Activated naive CD8-positive, alpha-beta T cell treated with anti-CD3 and anti-CD28 coated beads for 36 hours (primary cell): Measurements from ENCODE around the gene SPATA16. TPM values are rescaled to one million over a fixed set of nuclear protein-coding genes. Genes with fewer than 3 reads are reported as not detected.
"Not testable (repeated sequence)": the region's sequence is repeated elsewhere in the genome, so short reads cannot be mapped to it uniquely, and the experiment has no call there.

Experiments used
- DNase-seq: peaks from one replicate; pipeline ENCODE4 v3.0.0; 2021
- H3K27ac Mint-ChIP-seq: one replicate; pipeline ENCODE4 v1.8.0; 2022; ENCODE audit warnings: mild to moderate bottlenecking, moderate library complexity, mixed read lengths
- H3K27me3 Mint-ChIP-seq: one replicate; pipeline ENCODE4 v1.8.0; 2022; ENCODE audit warnings: mild to moderate bottlenecking, mixed read lengths
- H3K36me3 Mint-ChIP-seq: one replicate; pipeline ENCODE4 v1.8.0; 2021; ENCODE audit warnings: mild to moderate bottlenecking, mixed read lengths
- H3K4me1 Mint-ChIP-seq: one replicate; pipeline ENCODE4 v1.8.0; 2021; ENCODE audit warnings: mixed read lengths
- H3K4me3 Mint-ChIP-seq: one replicate; pipeline ENCODE4 v1.8.0; 2022; ENCODE audit warnings: mild to moderate bottlenecking, moderate library complexity, mixed read lengths
- H3K9me3 Mint-ChIP-seq: one replicate; pipeline ENCODE4 v1.8.0; 2022; ENCODE audit warnings: mixed read lengths
- total RNA-seq, 2 experiments: library from RNA; stranded (reverse); gene quantifications; one replicate each; pipeline ENCODE4 v1.2.3, GENCODE V29; 2021

The SPATA16 gene
- total RNA-seq, 2 experiments from 2014 or later: not detected

GRCh38 chr3:172869784-172870518, 271.1 kb downstream of the SPATA16 start:
- H3K27ac Mint-ChIP-seq: no peak overlapping the region

GRCh38 chr3:172869368-172869771, 271.7 kb downstream of the SPATA16 start:
- no peaks in the 10 kb centered on the region for H3K27me3 Mint-ChIP-seq
- no peaks in the 10 kb centered on the region for H3K9me3 Mint-ChIP-seq
- no peaks in the 10 kb centered on the region for H3K4me1 Mint-ChIP-seq
- H3K27ac Mint-ChIP-seq: no peak overlapping the region
- no peak overlapping the region for H3K4me3 Mint-ChIP-seq
- H3K36me3 Mint-ChIP-seq: peaks cover 1% of the 10 kb centered on the region
- no peak for DNase-seq

More at GRCh38 chr3:172869784-172870518, 271.1 kb downstream of the SPATA16 start:
- Mint-ChIP-seq H3K9me3 (no peaks in the 10 kb centered on the region), H3K27me3 (no peaks in the 10 kb centered on the region), H3K36me3 (peaks cover 1% of the 10 kb centered on the region), H3K4me1 (no peaks in the 10 kb centered on the region), H3K4me3 (no peak overlapping the region)
- DNase-seq: no peak

GRCh38 chr3:172868582-172869200, 272.3 kb downstream of the SPATA16 start:
- DNase-seq: no peak
- H3K36me3 Mint-ChIP-seq: peaks cover 1% of the 10 kb centered on the region
- H3K27ac Mint-ChIP-seq: no peak overlapping the region
- H3K27me3 Mint-ChIP-seq: no peaks in the 10 kb centered on the region
- H3K4me3 Mint-ChIP-seq: no peak overlapping the region
- H3K9me3 Mint-ChIP-seq: no peaks in the 10 kb centered on the region
- H3K4me1 Mint-ChIP-seq: no peaks in the 10 kb centered on the region

- not testable (repeated sequence) for H3K27ac Mint-ChIP-seq, DNase-seq, H3K4me1 Mint-ChIP-seq, H3K36me3 Mint-ChIP-seq, H3K27me3 Mint-ChIP-seq, H3K4me3 Mint-ChIP-seq, H3K9me3 Mint-ChIP-seq
These were observed 274.2 kb downstream of the SPATA16 start for GRCh38 chr3:172866726-172867350.

GRCh38 chr3:172859041-172859440, 282.0 kb downstream of the SPATA16 start:
- no peaks in the 10 kb centered on the region for H3K27me3 Mint-ChIP-seq
- H3K36me3 Mint-ChIP-seq: no peaks in the 10 kb centered on the region
- DNase-seq: no peak
- H3K4me3 Mint-ChIP-seq: no peak overlapping the region
- H3K27ac Mint-ChIP-seq: no peak overlapping the region
- no peaks in the 10 kb centered on the region for H3K4me1 Mint-ChIP-seq
- no peaks in the 10 kb centered on the region for H3K9me3 Mint-ChIP-seq

- Mint-ChIP-seq H3K36me3 (no peaks in the 10 kb centered on the region), H3K4me3 (no peak overlapping the region), H3K27me3 (no peaks in the 10 kb centered on the region), H3K27ac (no peak overlapping the region), H3K4me1 (no peaks in the 10 kb centered on the region), H3K9me3 (no peaks in the 10 kb centered on the region)
- DNase-seq: no peak
These were observed 284.0 kb downstream of the SPATA16 start for GRCh38 chr3:172856795-172857742.

GRCh38 chr3:172855037-172855436, 286.0 kb downstream of the SPATA16 start:
- H3K4me1 Mint-ChIP-seq: no peaks in the 10 kb centered on the region
- H3K4me3 Mint-ChIP-seq: no peak overlapping the region
- H3K36me3 Mint-ChIP-seq: no peaks in the 10 kb centered on the region
- H3K27me3 Mint-ChIP-seq: peaks cover 2% of the 10 kb centered on the region
- H3K27ac Mint-ChIP-seq: no peak overlapping the region
- no peaks in the 10 kb centered on the region for H3K9me3 Mint-ChIP-seq
- no peak for DNase-seq

- no peaks in the 10 kb centered on the region for H3K4me1 Mint-ChIP-seq
- H3K4me3 Mint-ChIP-seq: no peak overlapping the region
- H3K27me3 Mint-ChIP-seq: peaks cover 6% of the 10 kb centered on the region
- no peaks in the 10 kb centered on the region for H3K36me3 Mint-ChIP-seq
- H3K9me3 Mint-ChIP-seq: no peaks in the 10 kb centered on the region
- no peak overlapping the region for H3K27ac Mint-ChIP-seq
- no peak for DNase-seq
These were observed 286.9 kb downstream of the SPATA16 start for GRCh38 chr3:172853921-172854666.

GRCh38 chr3:172853005-172853404, 288.0 kb downstream of the SPATA16 start:
- Mint-ChIP-seq H3K27me3 (peaks cover 6% of the 10 kb centered on the region), H3K36me3 (no peaks in the 10 kb centered on the region)
- DNase-seq: no peak

GRCh38 chr3:172848910-172849309, 292.1 kb downstream of the SPATA16 start:
- Mint-ChIP-seq H3K27me3 (peaks cover 6% of the 10 kb centered on the region), H3K27ac (no peak overlapping the region), H3K4me3 (no peak overlapping the region), H3K4me1 (peaks cover 3% of the 10 kb centered on the region), H3K36me3 (no peaks in the 10 kb centered on the region), H3K9me3 (no peaks in the 10 kb centered on the region)
- DNase-seq: no peak

More at GRCh38 chr3:172853005-172853404, 288.0 kb downstream of the SPATA16 start:
- Mint-ChIP-seq H3K9me3 (no peaks in the 10 kb centered on the region), H3K4me1 (no peaks in the 10 kb centered on the region), H3K27ac (no peak overlapping the region), H3K4me3 (no peak overlapping the region)

GRCh38 chr3:172847292-172847691, 293.7 kb downstream of the SPATA16 start:
- Mint-ChIP-seq H3K4me3 (no peak overlapping the region), H3K27me3 (peaks cover 6% of the 10 kb centered on the region), H3K36me3 (no peaks in the 10 kb centered on the region), H3K9me3 (no peaks in the 10 kb centered on the region), H3K27ac (no peak overlapping the region), H3K4me1 (peaks cover 3% of the 10 kb centered on the region)
- DNase-seq: no peak

- H3K4me1 Mint-ChIP-seq: peaks cover 3% of the 10 kb centered on the region
- no peak overlapping the region for H3K27ac Mint-ChIP-seq
- H3K4me3 Mint-ChIP-seq: no peak overlapping the region
- no peak for DNase-seq
- H3K9me3 Mint-ChIP-seq: no peaks in the 10 kb centered on the region
- H3K27me3 Mint-ChIP-seq: peaks cover 6% of the 10 kb centered on the region
- no peaks in the 10 kb centered on the region for H3K36me3 Mint-ChIP-seq
These were observed 294.3 kb downstream of the SPATA16 start for GRCh38 chr3:172846706-172847105.

- no peak overlapping the region for H3K4me3 Mint-ChIP-seq
- peak overlapping the region; percentile 14 for H3K27ac Mint-ChIP-seq
- peaks cover 6% of the 10 kb centered on the region for H3K27me3 Mint-ChIP-seq
- H3K4me1 Mint-ChIP-seq: peaks cover 3% of the 10 kb centered on the region
- no peaks in the 10 kb centered on the region for H3K36me3 Mint-ChIP-seq
- no peak for DNase-seq
- H3K9me3 Mint-ChIP-seq: no peaks in the 10 kb centered on the region
These were observed 294.9 kb downstream of the SPATA16 start for GRCh38 chr3:172846103-172846561.

GRCh38 chr3:172844428-172844827, 296.6 kb downstream of the SPATA16 start:
- H3K9me3 Mint-ChIP-seq: no peaks in the 10 kb centered on the region
- no peaks in the 10 kb centered on the region for H3K27me3 Mint-ChIP-seq
- H3K36me3 Mint-ChIP-seq: no peaks in the 10 kb centered on the region
- H3K4me1 Mint-ChIP-seq: peaks cover 3% of the 10 kb centered on the region
- H3K27ac Mint-ChIP-seq: no peak overlapping the region
- DNase-seq: no peak
- no peak overlapping the region for H3K4me3 Mint-ChIP-seq
